Nephron progenitor cell (in vitro differentiated cells): ENCODE results near the gene ACAP3.

Source experiments
- DNase-seq: peaks from one replicate; pipeline ENCODE4 v3.0.0; 2021
- H3K27ac Mint-ChIP-seq: 2 replicates; pipeline ENCODE4 v1.8.0; 2021; ENCODE audit warnings: mild to moderate bottlenecking, moderate library complexity, mixed read lengths
- H3K27me3 Mint-ChIP-seq: 2 replicates; pipeline ENCODE4 v1.8.0; 2021; ENCODE audit warnings: mild to moderate bottlenecking, low read depth, mixed read lengths; ENCODE audit not compliant: poor library complexity
- H3K36me3 Mint-ChIP-seq: 2 replicates; pipeline ENCODE4 v1.8.0; 2021; ENCODE audit warnings: low read depth, mixed read lengths
- H3K4me1 Mint-ChIP-seq: 2 replicates; pipeline ENCODE4 v1.8.0; 2021; ENCODE audit warnings: mixed read lengths
- H3K4me3 Mint-ChIP-seq: 2 replicates; pipeline ENCODE4 v1.8.0; 2021; ENCODE audit warnings: mild to moderate bottlenecking, moderate library complexity, mixed read lengths
- H3K9me3 Mint-ChIP-seq: 2 replicates; pipeline ENCODE4 v1.8.0; 2021; ENCODE audit warnings: mild to moderate bottlenecking, moderate library complexity, mixed read lengths
- CTCF ChIP-seq: fragments of 200-600 bp; sonication (generic); IDR thresholded peaks from 2 replicates; pipeline ENCODE4 v1.5.0; 2021; ENCODE audit warnings: antibody characterized with exemption

The ACAP3 gene

GRCh38 chr1:1296070-1297061 is 11.4 kb downstream of the ACAP3 start:
- TF ChIP-seq CTCF, result no peak
- Mint-ChIP-seq H3K36me3 (no peaks in the 10 kb centered on the region), H3K9me3 (no peaks in the 10 kb centered on the region), H3K27me3 (peaks cover 3% of the 10 kb centered on the region), H3K4me1 (peaks cover 5% of the 10 kb centered on the region), H3K4me3 (no peak overlapping the region), H3K27ac (no peak overlapping the region)
- DNase-seq, result no peak

GRCh38 chr1:1295154-1295923 is 12.4 kb downstream of the ACAP3 start:
- TF ChIP-seq CTCF, result no peak
- H3K27ac Mint-ChIP-seq, result no peak overlapping the region
- no peak for DNase-seq
- H3K36me3 Mint-ChIP-seq, result no peaks in the 10 kb centered on the region
- H3K4me3 Mint-ChIP-seq, result no peak overlapping the region
- H3K4me1 Mint-ChIP-seq, result peaks cover 5% of the 10 kb centered on the region
- peaks cover 3% of the 10 kb centered on the region for H3K27me3 Mint-ChIP-seq
- no peaks in the 10 kb centered on the region for H3K9me3 Mint-ChIP-seq

GRCh38 chr1:1294250-1294890 is 13.4 kb downstream of the ACAP3 start:
- Mint-ChIP-seq H3K27me3 (no peaks in the 10 kb centered on the region), H3K4me3 (no peak overlapping the region), H3K4me1 (peaks cover 5% of the 10 kb centered on the region), H3K9me3 (no peaks in the 10 kb centered on the region), H3K27ac (no peak overlapping the region), H3K36me3 (no peaks in the 10 kb centered on the region)
- no peak for TF ChIP-seq CTCF
- no peak for DNase-seq

GRCh38 chr1:1293263-1294249 is 14.2 kb downstream of the ACAP3 start:
- DNase-seq, result no peak
- TF ChIP-seq CTCF, result no peak
- H3K9me3 Mint-ChIP-seq, result no peaks in the 10 kb centered on the region
- no peaks in the 10 kb centered on the region for H3K36me3 Mint-ChIP-seq
- H3K4me3 Mint-ChIP-seq, result no peak overlapping the region
- H3K27me3 Mint-ChIP-seq, result no peaks in the 10 kb centered on the region
- H3K27ac Mint-ChIP-seq, result no peak overlapping the region
- peaks cover 5% of the 10 kb centered on the region for H3K4me1 Mint-ChIP-seq

GRCh38 chr1:1292851-1293250 is 14.9 kb downstream of the ACAP3 start:
- H3K9me3 Mint-ChIP-seq, result no peaks in the 10 kb centered on the region
- no peak overlapping the region for H3K27ac Mint-ChIP-seq
- H3K4me1 Mint-ChIP-seq, result peaks cover 5% of the 10 kb centered on the region
- TF ChIP-seq CTCF, result no peak
- H3K36me3 Mint-ChIP-seq, result no peaks in the 10 kb centered on the region
- H3K27me3 Mint-ChIP-seq, result peaks cover 3% of the 10 kb centered on the region
- no peak overlapping the region for H3K4me3 Mint-ChIP-seq
- no peak for DNase-seq
